Measurements from ENCODE around the gene MYO1H.

GRCh38 chr12:109310247-109311125 is 37.2 kb upstream of the MYO1H start:
- TF ChIP-seq, protein P1, sequence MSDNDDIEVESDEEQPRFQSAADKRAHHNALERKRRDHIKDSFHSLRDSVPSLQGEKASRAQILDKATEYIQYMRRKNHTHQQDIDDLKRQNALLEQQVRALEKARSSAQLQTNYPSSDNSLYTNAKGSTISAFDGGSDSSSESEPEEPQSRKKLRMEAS (IDR thresholded peaks at IDR 0.05), result peak; percentile 90
- TF ChIP-seq TAF1 (IDR thresholded peaks at IDR 0.05; ENCODE audit: low read depth), result no peak
- TF ChIP-seq YY1 (IDR thresholded peaks at IDR 0.05; ENCODE audit: low read depth), result no peak
- TF ChIP-seq CREB1 (IDR thresholded peaks at IDR 0.05; ENCODE audit: low read depth), result no peak
- TF ChIP-seq, protein P2, sequence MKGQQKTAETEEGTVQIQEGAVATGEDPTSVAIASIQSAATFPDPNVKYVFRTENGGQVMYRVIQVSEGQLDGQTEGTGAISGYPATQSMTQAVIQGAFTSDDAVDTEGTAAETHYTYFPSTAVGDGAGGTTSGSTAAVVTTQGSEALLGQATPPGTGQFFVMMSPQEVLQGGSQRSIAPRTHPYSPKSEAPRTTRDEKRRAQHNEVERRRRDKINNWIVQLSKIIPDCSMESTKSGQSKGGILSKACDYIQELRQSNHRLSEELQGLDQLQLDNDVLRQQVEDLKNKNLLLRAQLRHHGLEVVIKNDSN (IDR thresholded peaks at IDR 0.05), result no peak
- TF ChIP-seq NFIC (IDR thresholded peaks at IDR 0.05), result peak; percentile 38; the same call in 1 of the 2 replicates
- no peak for TF ChIP-seq RAD21 (IDR thresholded peaks at IDR 0.05; ENCODE audit: low read depth)
